Central memory CD8-positive, alpha-beta T cell (primary cell): Measurements from ENCODE around the gene USF3.

Experiments used
- ATAC-seq: fragments of 150-1000 bp; cut with Tn5 transposase; replicated peaks from 2 replicates; pipeline ENCODE4 v1.10.0; 2022; ENCODE audit warnings: mild to moderate bottlenecking, moderate FRiP score, moderate number of reproducible peaks; ENCODE audit not compliant: poor library complexity, severe bottlenecking; ENCODE audit errors: extremely low read depth
- DNase-seq, 2 donors: peaks; one replicate each; pipeline ENCODE4 v3.0.0; 2021; ENCODE audit warnings: low spot score in 2 of 2
- H3K27ac Mint-ChIP-seq: one replicate; pipeline ENCODE4 v1.8.0; 2022; ENCODE audit warnings: low read depth, mild to moderate bottlenecking, moderate library complexity, mixed read lengths
- H3K27me3 Mint-ChIP-seq: one replicate; pipeline ENCODE4 v1.8.0; 2022; ENCODE audit warnings: mixed read lengths
- H3K36me3 Mint-ChIP-seq: one replicate; pipeline ENCODE4 v1.8.0; 2022; ENCODE audit warnings: mild to moderate bottlenecking, moderate library complexity, mixed read lengths; ENCODE audit not compliant: insufficient read depth
- H3K4me1 Mint-ChIP-seq: one replicate; pipeline ENCODE4 v1.8.0; 2022; ENCODE audit warnings: mixed read lengths
- H3K4me3 Mint-ChIP-seq: one replicate; pipeline ENCODE4 v1.8.0; 2022; ENCODE audit warnings: mild to moderate bottlenecking, moderate library complexity, mixed read lengths
- H3K9me3 Mint-ChIP-seq: one replicate; pipeline ENCODE4 v1.8.0; 2022; ENCODE audit warnings: mixed read lengths

USF3 gene

DNA sequence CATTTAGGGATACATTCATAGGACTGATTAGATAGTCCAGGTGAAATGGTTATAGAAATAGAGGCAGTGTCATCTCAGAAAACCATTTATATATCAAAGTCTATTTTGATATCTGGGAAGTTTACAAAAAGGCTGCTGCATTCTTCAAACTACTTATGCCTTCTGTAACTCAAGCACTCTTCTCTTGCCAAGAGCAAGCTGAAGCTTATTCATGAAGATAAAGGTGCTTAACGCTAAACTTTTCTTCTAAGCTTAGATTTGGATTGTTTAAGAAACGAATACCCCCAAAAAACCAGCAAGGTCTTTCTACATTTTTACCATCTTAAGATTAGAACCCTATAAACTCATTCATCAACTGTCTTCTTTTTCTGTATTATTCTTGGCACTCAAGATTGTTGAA, 23.3 kb upstream of the USF3 start:
- no peaks in the 10 kb centered on the region for H3K27me3 Mint-ChIP-seq
- H3K36me3 Mint-ChIP-seq, result peaks cover 27% of the 10 kb centered on the region
- ATAC-seq (no peak), DNase-seq (no peak)
- peaks cover 12% of the 10 kb centered on the region for H3K4me1 Mint-ChIP-seq
- no peaks in the 10 kb centered on the region for H3K9me3 Mint-ChIP-seq
- no peak overlapping the region for H3K27ac Mint-ChIP-seq
- H3K4me3 Mint-ChIP-seq, result no peak overlapping the region

DNA sequence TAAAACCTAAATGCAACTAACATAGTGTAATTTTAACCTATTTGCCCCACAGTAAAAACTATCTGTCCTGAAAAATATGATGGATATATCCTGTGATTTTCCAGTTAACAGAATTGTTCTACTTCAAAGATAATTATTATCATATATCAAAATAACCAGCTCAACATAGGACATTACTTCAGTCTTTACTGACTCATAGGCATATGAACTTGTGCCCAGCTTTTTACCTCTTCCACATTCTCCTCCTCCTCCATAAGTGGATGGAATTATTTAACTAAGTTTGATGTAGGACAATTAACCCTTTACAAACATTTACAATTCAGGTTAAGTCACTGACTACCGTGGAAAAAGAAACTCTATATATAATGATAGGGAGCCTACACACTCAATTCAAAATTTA, 22.9 kb upstream of the USF3 start:
- H3K36me3 Mint-ChIP-seq, result peaks cover 26% of the 10 kb centered on the region
- no peak overlapping the region for H3K4me3 Mint-ChIP-seq
- H3K9me3 Mint-ChIP-seq, result no peaks in the 10 kb centered on the region
- no peaks in the 10 kb centered on the region for H3K27me3 Mint-ChIP-seq
- ATAC-seq (no peak), DNase-seq (no peak)
- peaks cover 7% of the 10 kb centered on the region for H3K4me1 Mint-ChIP-seq
- no peak overlapping the region for H3K27ac Mint-ChIP-seq

DNA sequence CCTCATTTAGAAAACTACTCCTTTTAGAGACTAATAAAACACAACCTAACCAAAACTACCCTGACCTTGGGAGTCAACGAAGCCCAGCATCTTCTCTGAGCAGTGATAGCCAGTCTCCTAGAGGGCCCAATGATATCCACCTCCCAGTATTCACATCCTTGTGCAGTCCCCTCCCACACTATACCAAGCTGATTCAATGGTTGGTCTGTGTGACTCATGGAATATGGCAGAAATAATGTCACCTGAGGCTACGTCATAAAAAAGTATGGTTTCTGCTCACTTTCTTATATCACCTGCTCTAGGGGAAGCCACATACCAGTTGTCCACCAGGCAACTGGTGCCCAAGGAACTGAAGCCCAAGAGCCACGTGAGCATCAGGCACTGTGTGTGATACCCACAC, 21.4 kb upstream of the USF3 start:
- DNase-seq (no peak), ATAC-seq (no peak)
- Mint-ChIP-seq H3K27ac (no peak overlapping the region), H3K36me3 (peaks cover 24% of the 10 kb centered on the region), H3K4me1 (no peaks in the 10 kb centered on the region), H3K4me3 (no peak overlapping the region), H3K9me3 (no peaks in the 10 kb centered on the region), H3K27me3 (no peaks in the 10 kb centered on the region)

DNA sequence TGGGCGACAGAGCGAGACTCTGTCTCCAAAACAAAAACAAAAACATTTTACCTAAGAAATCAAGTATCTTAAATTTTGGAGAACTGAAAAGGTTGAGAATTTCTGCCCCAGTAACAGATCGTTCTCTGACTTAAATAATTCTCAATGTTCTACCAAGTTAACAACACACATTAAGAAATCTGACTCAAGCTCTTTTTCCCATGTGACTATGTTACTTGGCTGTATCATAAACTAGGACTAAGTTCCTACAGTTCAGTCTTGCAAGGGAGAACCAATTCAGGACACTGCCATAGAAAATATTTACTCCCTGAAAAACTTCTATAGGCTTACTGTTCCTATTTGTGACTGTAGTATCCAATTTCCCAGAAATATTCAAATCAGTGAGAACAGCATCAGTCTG, 20.9 kb upstream of the USF3 start:
- H3K27ac Mint-ChIP-seq, result no peak overlapping the region
- H3K9me3 Mint-ChIP-seq, result no peaks in the 10 kb centered on the region
- peaks cover 4% of the 10 kb centered on the region for H3K4me1 Mint-ChIP-seq
- DNase-seq (no peak), ATAC-seq (no peak)
- no peaks in the 10 kb centered on the region for H3K27me3 Mint-ChIP-seq
- H3K4me3 Mint-ChIP-seq, result no peak overlapping the region
- peaks cover 23% of the 10 kb centered on the region for H3K36me3 Mint-ChIP-seq

DNA sequence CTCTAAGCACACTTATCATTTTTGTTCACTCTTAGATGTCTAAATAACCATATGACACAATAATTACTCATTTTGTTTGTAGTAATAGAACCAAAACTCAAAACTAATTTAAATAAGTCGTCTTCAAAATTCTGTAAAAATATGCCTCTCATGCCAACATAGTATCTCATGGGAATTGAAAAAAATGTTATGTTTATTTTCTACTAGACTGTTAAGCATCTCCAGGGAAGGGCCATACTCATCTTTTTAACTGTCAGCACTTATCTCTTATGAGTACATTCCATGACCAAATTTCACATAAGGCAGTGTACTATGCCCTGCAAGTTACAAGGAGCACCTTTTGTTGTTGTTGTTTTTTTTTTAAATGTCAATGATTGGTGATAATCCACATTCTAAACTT, 18.3 kb upstream of the USF3 start:
- Mint-ChIP-seq H3K27ac (no peak overlapping the region), H3K27me3 (no peaks in the 10 kb centered on the region), H3K36me3 (peaks cover 7% of the 10 kb centered on the region), H3K4me3 (no peak overlapping the region), H3K9me3 (no peaks in the 10 kb centered on the region), H3K4me1 (peaks cover 7% of the 10 kb centered on the region)
- no peak for DNase-seq
- no peak for ATAC-seq

DNA sequence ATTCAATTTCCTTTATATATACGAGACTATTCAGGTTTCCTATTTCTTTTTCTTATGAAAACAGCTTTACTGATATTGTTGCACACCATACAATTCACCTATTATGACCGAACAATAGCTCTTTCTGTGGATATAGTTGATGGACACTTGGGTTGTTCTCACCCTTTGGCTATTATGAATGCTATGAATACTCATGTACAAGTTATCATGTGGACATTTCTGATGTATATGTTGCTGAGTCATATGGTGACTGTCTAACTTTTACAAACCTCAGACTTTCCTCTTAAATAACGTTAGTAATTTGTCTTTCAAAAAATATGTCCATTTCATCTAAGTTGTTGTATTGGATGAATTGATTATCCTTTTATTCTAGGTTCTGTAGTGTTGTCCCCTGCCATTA, 15.7 kb upstream of the USF3 start:
- Mint-ChIP-seq H3K4me1 (peaks cover 7% of the 10 kb centered on the region), H3K9me3 (no peaks in the 10 kb centered on the region), H3K36me3 (peaks cover 7% of the 10 kb centered on the region), H3K27me3 (peaks cover 20% of the 10 kb centered on the region), H3K27ac (no peak overlapping the region), H3K4me3 (no peak overlapping the region)
- ATAC-seq, result no peak
- no peak for DNase-seq

DNA sequence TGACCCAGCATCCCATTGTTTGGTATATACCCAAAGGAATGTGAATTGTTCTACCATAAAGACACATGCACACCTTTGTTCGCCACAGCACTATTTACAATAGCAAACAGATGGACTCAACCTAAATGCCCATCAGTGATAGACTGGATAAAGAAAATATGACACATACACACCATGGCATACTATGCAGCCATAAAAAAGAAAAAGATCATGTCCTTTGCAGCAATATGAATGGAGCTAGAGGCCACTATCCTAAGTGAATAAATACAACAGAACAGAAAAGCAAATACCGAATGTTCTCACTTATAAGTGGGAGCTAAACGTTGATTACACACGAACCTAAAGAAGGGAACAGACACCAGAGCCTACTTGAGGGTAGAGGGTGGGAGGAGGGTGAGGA, 11.4 kb upstream of the USF3 start:
- Mint-ChIP-seq H3K36me3 (peaks cover 3% of the 10 kb centered on the region), H3K4me1 (peaks cover 7% of the 10 kb centered on the region), H3K27me3 (peaks cover 32% of the 10 kb centered on the region), H3K27ac (no peak overlapping the region), H3K4me3 (no peak overlapping the region), H3K9me3 (no peaks in the 10 kb centered on the region)
- ATAC-seq (no peak), DNase-seq (no peak)

DNA sequence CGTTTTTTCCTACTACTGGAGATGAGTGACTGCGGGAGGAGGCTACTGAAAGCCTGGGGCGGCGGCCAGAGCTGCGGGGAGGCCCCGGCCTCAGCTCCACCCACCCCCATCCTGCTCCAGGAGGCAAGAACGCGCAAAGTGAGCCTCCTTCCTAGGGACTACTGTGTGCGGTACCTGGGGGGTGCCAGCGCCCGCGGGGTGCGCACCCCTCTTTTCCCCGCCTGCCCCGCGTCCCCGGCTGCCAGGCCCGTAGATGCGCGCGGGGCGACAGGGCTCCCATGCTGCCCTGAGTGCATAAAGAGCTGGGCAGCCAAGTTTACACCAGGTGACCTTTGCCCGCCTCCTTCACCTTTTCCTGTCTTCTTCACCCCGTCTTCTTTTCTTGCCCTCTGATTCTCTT, 2.5 kb upstream of the USF3 start:
- Mint-ChIP-seq H3K36me3 (peaks cover 6% of the 10 kb centered on the region), H3K4me3 (no peak overlapping the region), H3K9me3 (no peaks in the 10 kb centered on the region), H3K4me1 (peaks cover 12% of the 10 kb centered on the region), H3K27ac (no peak overlapping the region), H3K27me3 (no peaks in the 10 kb centered on the region)
- no peak for ATAC-seq
- no peak for DNase-seq

DNA sequence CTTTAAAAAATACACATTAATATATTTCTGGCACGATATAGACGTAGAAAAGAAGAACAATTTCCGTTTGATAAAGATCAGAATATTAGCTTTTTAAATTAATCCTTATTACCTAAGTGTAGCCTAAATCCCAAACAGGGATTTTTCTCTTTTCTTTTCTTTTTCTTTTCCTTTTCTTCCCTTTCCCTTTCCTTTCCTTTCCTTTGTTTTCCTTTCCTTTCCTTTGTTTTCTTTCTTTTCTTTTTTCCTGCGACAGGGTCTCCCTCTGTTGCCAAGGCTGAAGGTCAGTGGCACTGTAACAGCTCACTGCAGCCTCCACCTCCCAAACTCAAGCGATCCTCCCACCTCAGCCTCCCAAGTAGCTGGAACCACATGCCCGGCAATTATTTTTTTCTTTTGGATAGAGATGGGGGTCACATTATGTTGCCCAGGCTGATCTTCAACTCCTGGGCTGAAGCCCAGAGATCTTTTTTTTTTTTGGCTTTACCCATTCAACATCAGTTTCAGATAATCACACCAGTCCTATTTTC, 1.8 kb upstream of the USF3 start:
- DNase-seq (no peak), ATAC-seq (no peak)
- Mint-ChIP-seq H3K4me3 (no peak overlapping the region), H3K4me1 (peaks cover 19% of the 10 kb centered on the region), H3K9me3 (no peaks in the 10 kb centered on the region), H3K27ac (no peak overlapping the region), H3K27me3 (no peaks in the 10 kb centered on the region), H3K36me3 (peaks cover 6% of the 10 kb centered on the region)

DNA sequence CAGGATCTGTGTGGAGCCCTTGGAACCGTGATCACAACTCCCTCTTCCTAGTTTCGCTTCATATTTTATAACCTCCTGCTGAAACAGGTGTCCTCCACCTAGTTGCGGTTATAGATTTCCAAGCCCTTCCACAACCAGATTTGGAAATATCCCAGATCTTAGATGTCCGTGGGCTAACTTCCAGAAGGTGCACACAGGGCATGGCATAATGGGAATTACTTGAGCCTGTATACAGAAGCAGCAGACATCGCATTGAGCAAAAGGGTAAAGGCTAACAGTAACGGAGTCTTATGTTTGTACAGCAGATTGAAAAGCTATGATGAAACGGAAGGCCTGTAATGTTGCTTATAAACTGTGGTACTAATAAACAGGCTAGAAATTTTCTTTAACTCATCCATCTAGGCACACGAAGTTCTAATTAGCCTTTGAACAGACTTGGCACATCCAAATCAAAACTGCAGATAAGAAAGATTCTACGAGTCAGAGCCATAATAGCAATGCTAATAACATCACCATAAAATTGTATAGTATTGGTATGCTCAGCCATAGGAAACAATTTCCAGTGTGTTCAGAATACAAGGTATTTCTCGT, 1.2 kb upstream of the USF3 start:
- Mint-ChIP-seq H3K36me3 (peaks cover 6% of the 10 kb centered on the region), H3K4me3 (no peak overlapping the region), H3K4me1 (peaks cover 22% of the 10 kb centered on the region), H3K9me3 (no peaks in the 10 kb centered on the region), H3K27ac (no peak overlapping the region), H3K27me3 (no peaks in the 10 kb centered on the region)
- no peak for ATAC-seq
- DNase-seq, result no peak

- Mint-ChIP-seq H3K36me3 (peaks cover 6% of the 10 kb centered on the region), H3K4me3 (no peak overlapping the region), H3K4me1 (peaks cover 22% of the 10 kb centered on the region), H3K27ac (no peak overlapping the region), H3K9me3 (no peaks in the 10 kb centered on the region), H3K27me3 (no peaks in the 10 kb centered on the region)
- DNase-seq, result peak; percentile 95 to 99
- ATAC-seq, result peak; percentile 80
These were observed 437 bp upstream of the USF3 start for GRCh38 chr3:113696658-113697499.

- peaks cover 22% of the 10 kb centered on the region for H3K4me1 Mint-ChIP-seq
- ATAC-seq (no peak), DNase-seq (no peak)
- no peaks in the 10 kb centered on the region for H3K9me3 Mint-ChIP-seq
- H3K36me3 Mint-ChIP-seq, result peaks cover 6% of the 10 kb centered on the region
- H3K4me3 Mint-ChIP-seq, result peak overlapping the region; percentile 92
- H3K27ac Mint-ChIP-seq, result peak overlapping the region; percentile 95
- no peaks in the 10 kb centered on the region for H3K27me3 Mint-ChIP-seq
These were observed 1.0 kb downstream of the USF3 start for GRCh38 chr3:113695431-113695785.

DNA sequence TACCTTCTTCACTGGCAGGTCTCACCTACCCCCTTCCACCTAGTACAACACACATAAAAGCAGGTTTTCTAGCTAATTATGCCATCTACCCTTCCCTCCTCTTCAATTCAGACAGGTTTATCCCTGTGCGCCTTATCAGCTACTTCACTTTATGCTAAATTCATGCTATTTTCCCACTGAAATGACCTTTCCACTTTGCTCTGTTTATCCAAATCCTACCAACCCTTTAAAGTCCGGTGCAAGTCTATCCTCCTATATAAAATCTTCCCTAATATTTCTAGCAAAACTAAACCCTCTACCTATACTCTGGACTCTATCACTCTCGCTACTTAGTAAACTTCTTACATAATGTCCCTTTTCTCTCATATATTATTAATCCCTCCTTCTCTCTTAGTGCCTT, 6.0 kb downstream of the USF3 start:
- peaks cover 5% of the 10 kb centered on the region for H3K36me3 Mint-ChIP-seq
- ATAC-seq (no peak), DNase-seq (no peak)
- H3K9me3 Mint-ChIP-seq, result no peaks in the 10 kb centered on the region
- H3K27ac Mint-ChIP-seq, result no peak overlapping the region
- no peaks in the 10 kb centered on the region for H3K27me3 Mint-ChIP-seq
- H3K4me3 Mint-ChIP-seq, result no peak overlapping the region
- H3K4me1 Mint-ChIP-seq, result peaks cover 30% of the 10 kb centered on the region
